CD4-positive, alpha-beta T cell (primary cell): Measurements from ENCODE around the gene CCDC28B. TPM values are rescaled to one million over a fixed set of nuclear protein-coding genes. Genes with fewer than 3 reads are reported as not detected.

Experiments used
- ATAC-seq: fragments of 200-7000 bp; cut with Tn5 transposase; one replicate; pipeline ENCODE4 v1.10.0; 2022; ENCODE audit warnings: mild to moderate bottlenecking; ENCODE audit not compliant: poor library complexity
- CTCF ChIA-PET: fragments of 350-600 bp; sonication (Branson Sonifier 250); formaldehyde crosslinking; loops from one replicate; lab custom pipeline; 2021; ENCODE audit warnings: antibody characterized with exemption, inconsistent platforms; lab: Charles Lee
- POLR2A ChIA-PET: fragments of 350-600 bp; sonication (Branson Sonifier 250); formaldehyde crosslinking; loops from one replicate; lab custom pipeline; 2021; ENCODE audit warnings: antibody characterized with exemption, inconsistent platforms; lab: Charles Lee
- DNase-seq, 14 experiments: peaks; one replicate each; pipeline ENCODE4 v3.0.0-alpha.2; 2013 to 2020; ENCODE audit warnings: mixed read lengths in 2 of 14
- H3K27ac ChIP-seq, 2 donors: one replicate each; pipeline versions ENCODE4 v1.5.1 to v1.7.0; 2013; ENCODE audit warnings: low read length in 2 of 2, low read depth in 1 of 2, mild to moderate bottlenecking in 1 of 2
- H3K27me3 ChIP-seq, 2 experiments: 1 replicate in 1 of 2; 2 replicates in 1 of 2; pipeline versions ENCODE4 v1.6.1 to v1.7.0; 2013; ENCODE audit warnings: low read length in 2 of 2, control low read depth in 1 of 2, mild to moderate bottlenecking in 1 of 2, moderate library complexity in 1 of 2; ENCODE audit not compliant: insufficient read depth in 2 of 2, control insufficient read depth in 1 of 2
- H3K36me3 ChIP-seq: one replicate; pipeline ENCODE4 v1.6.1; 2013; ENCODE audit warnings: low read length, control low read depth; ENCODE audit not compliant: insufficient read depth
- H3K4me1 ChIP-seq: one replicate; pipeline ENCODE4 v1.6.1; 2013; ENCODE audit warnings: low read length, control low read depth; ENCODE audit not compliant: insufficient read depth
- H3K4me3 ChIP-seq: one replicate; pipeline ENCODE4 v1.5.1; 2013; ENCODE audit warnings: mild to moderate bottlenecking, low read length, moderate library complexity
- H3K9me3 ChIP-seq, 2 experiments: 1 replicate in 1 of 2; 2 replicates in 1 of 2; pipeline versions ENCODE4 v1.6.1 to v1.7.0; 2013; ENCODE audit warnings: low read length in 2 of 2, mild to moderate bottlenecking in 2 of 2, control low read depth in 1 of 2, moderate library complexity in 1 of 2; ENCODE audit not compliant: control insufficient read depth in 1 of 2, insufficient read depth in 1 of 2
- H3K27ac Mint-ChIP-seq: one replicate; pipeline ENCODE4 v1.8.0; 2020; ENCODE audit warnings: mixed read lengths
- H3K27me3 Mint-ChIP-seq: one replicate; pipeline ENCODE4 v1.8.0; 2021; ENCODE audit warnings: mixed read lengths
- H3K36me3 Mint-ChIP-seq: one replicate; pipeline ENCODE4 v1.8.0; 2021; ENCODE audit warnings: low read depth, mixed read lengths
- H3K4me1 Mint-ChIP-seq: one replicate; pipeline ENCODE4 v1.8.0; 2021; ENCODE audit warnings: low read depth, mixed read lengths
- H3K4me3 Mint-ChIP-seq: one replicate; pipeline ENCODE4 v1.8.0; 2020; ENCODE audit warnings: mild to moderate bottlenecking, mixed read lengths
- H3K9me3 Mint-ChIP-seq: one replicate; pipeline ENCODE4 v1.8.0; 2020; ENCODE audit warnings: mixed read lengths
- intact Hi-C, 2 experiments: fragments of 100-400 bp; cut with DNase I in 1 of 2; cut with micrococcal nuclease in 1 of 2; formaldehyde crosslinking; loops; one replicate each; pipeline versions ENCODE4 v1.15.1 to v1.9.0; 2023 to 2025; cut with DNase I, micrococcal nuclease
- total RNA-seq, 174 experiments: library from RNA in 2 of 174; stranded (reverse) in 2 of 174; gene quantifications; one replicate each; pipeline ENCODE4 v1.2.3 and lab custom pipeline; 2021 to 2026
- TF ChIP-seq, protein P1 (sequence below): fragments of 200-600 bp; IDR thresholded peaks from one replicate; pipeline ENCODE4 v1.8.0; 2022; ENCODE audit warnings: antibody characterized with exemption, mild to moderate bottlenecking

Gene CCDC28B
- total RNA-seq, 2 experiments from 2014 or later, result 4.0 to 5.7 TPM

DNA sequence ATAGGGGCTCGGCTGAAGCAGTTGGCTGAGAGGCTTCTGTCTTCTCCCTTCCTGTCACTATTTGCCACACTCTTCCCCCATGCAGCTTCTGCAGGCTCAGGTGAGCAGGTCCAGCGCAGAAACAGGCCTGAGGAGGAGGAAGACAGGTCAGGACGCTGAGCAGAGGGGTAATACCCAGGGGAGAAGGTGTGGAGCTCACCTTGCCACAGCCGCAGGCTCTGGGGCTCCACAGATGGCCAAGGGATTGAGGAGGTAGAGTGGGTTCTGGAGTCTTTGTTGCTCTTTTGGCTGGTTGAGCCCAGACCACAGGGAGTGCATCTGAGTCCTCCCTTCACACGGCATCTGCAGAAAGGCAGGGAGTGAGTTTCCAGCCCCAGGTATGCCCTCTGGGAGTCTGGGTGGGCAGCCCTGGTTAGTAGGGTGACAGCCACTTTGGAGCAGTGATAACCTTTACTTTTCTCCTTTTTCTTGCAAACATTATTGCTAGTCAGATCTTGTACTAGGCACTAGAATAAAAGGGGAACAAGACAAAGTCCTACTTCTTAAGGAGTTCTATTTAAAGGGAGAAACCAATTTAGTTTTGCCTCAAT is 31.5 kb downstream of the CCDC28B start:
- no peak for ATAC-seq
- Mint-ChIP-seq H3K36me3 (peaks cover 32% of the 10 kb centered on the region), H3K27me3 (no peaks in the 10 kb centered on the region), H3K4me3 (no peak overlapping the region), H3K27ac (no peak overlapping the region), H3K9me3 (no peaks in the 10 kb centered on the region), H3K4me1 (peaks cover 7% of the 10 kb centered on the region)
- no peaks in the 10 kb centered on the region for H3K27me3 ChIP-seq
- no peaks in the 10 kb centered on the region for H3K4me1 ChIP-seq
- no peak for DNase-seq
- H3K9me3 ChIP-seq, result no peaks in the 10 kb centered on the region
- TF ChIP-seq, protein P1, sequence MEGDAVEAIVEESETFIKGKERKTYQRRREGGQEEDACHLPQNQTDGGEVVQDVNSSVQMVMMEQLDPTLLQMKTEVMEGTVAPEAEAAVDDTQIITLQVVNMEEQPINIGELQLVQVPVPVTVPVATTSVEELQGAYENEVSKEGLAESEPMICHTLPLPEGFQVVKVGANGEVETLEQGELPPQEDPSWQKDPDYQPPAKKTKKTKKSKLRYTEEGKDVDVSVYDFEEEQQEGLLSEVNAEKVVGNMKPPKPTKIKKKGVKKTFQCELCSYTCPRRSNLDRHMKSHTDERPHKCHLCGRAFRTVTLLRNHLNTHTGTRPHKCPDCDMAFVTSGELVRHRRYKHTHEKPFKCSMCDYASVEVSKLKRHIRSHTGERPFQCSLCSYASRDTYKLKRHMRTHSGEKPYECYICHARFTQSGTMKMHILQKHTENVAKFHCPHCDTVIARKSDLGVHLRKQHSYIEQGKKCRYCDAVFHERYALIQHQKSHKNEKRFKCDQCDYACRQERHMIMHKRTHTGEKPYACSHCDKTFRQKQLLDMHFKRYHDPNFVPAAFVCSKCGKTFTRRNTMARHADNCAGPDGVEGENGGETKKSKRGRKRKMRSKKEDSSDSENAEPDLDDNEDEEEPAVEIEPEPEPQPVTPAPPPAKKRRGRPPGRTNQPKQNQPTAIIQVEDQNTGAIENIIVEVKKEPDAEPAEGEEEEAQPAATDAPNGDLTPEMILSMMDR, result no peak
- CTCF ChIA-PET, result no interaction called here
- intact Hi-C loops, result no loop called here
- peaks cover 52% of the 10 kb centered on the region for H3K36me3 ChIP-seq
- no peak overlapping the region for H3K27ac ChIP-seq
- H3K4me3 ChIP-seq, result no peak overlapping the region
- POLR2A ChIA-PET, result interaction anchor here (1.9 kb wide), 1 partner anchor 9 kb away, joined by 8 read pairs; no protein-coding TSS in a partner anchor

GRCh38 chr1:32232558-32233304 is 32.3 kb downstream of the CCDC28B start:
- no peak overlapping the region for H3K27ac Mint-ChIP-seq
- H3K27me3 ChIP-seq, result no peaks in the 10 kb centered on the region
- no peaks in the 10 kb centered on the region for H3K4me1 ChIP-seq
- ChIA-PET CTCF (no interaction called here), POLR2A (interaction anchor here (0.6 to 1.9 kb wide), 2 partner anchors 8 to 82 kb away, joined by 3 to 8 read pairs; no protein-coding TSS in a partner anchor)
- H3K27ac ChIP-seq, result no peak overlapping the region
- peaks cover 26% of the 10 kb centered on the region for H3K36me3 Mint-ChIP-seq
- TF ChIP-seq, protein P1, result no peak
- H3K4me3 Mint-ChIP-seq, result no peak overlapping the region
- intact Hi-C loops, result no loop called here
- H3K9me3 ChIP-seq, result no peaks in the 10 kb centered on the region
- no peaks in the 10 kb centered on the region for H3K27me3 Mint-ChIP-seq
- H3K4me3 ChIP-seq, result no peak overlapping the region
- DNase-seq (no peak), ATAC-seq (no peak)
- peaks cover 3% of the 10 kb centered on the region for H3K4me1 Mint-ChIP-seq
- peaks cover 45% of the 10 kb centered on the region for H3K36me3 ChIP-seq
- no peaks in the 10 kb centered on the region for H3K9me3 Mint-ChIP-seq

DNA sequence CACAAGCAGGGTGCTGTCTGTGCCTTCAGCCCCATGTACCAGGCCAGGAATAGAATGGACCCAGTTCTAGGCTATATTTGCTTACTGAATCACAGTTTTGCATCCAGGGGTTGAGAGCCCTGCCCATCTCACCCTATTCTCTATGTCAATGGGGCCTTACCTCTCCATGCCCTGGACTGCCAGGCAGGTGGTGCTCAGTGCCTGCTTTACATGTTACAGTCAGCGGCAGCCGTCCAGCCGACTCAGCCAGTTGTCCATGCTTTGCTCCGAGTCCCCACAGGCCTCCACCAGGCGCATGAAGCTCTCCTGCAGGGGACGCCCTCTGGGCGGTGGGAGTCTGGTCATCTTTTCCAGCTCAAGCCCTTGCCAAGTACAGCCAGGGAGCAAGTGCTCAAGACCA is 34.4 kb downstream of the CCDC28B start:
- TF ChIP-seq, protein P1, result no peak
- no peak for DNase-seq
- ChIA-PET CTCF (no interaction called here), POLR2A (no interaction called here)
- Mint-ChIP-seq H3K4me3 (no peak overlapping the region), H3K27me3 (no peaks in the 10 kb centered on the region), H3K4me1 (peaks cover 4% of the 10 kb centered on the region), H3K9me3 (no peaks in the 10 kb centered on the region), H3K36me3 (peaks cover 11% of the 10 kb centered on the region), H3K27ac (no peak overlapping the region)
- Histone ChIP-seq H3K4me1 (peaks cover 3% of the 10 kb centered on the region), H3K27me3 (no peaks in the 10 kb centered on the region), H3K9me3 (no peaks in the 10 kb centered on the region), H3K36me3 (peaks cover 27% of the 10 kb centered on the region), H3K27ac (no peak overlapping the region), H3K4me3 (no peak overlapping the region)
- intact Hi-C loops, result loop anchor here in 1 of 2 experiments (5.0 kb wide), 1 partner anchor 178 kb away; no protein-coding TSS in a partner anchor
- ATAC-seq, result no peak
